Measurements from ENCODE around the gene RSPH1. TPM values are rescaled to one million over a fixed set of nuclear protein-coding genes. Genes with fewer than 3 reads are reported as not detected.

Gene RSPH1
- total and polyA plus RNA-seq, 4 donors = 0.09 to 0.17 (median 0.16) TPM; not detected in 1

DNA sequence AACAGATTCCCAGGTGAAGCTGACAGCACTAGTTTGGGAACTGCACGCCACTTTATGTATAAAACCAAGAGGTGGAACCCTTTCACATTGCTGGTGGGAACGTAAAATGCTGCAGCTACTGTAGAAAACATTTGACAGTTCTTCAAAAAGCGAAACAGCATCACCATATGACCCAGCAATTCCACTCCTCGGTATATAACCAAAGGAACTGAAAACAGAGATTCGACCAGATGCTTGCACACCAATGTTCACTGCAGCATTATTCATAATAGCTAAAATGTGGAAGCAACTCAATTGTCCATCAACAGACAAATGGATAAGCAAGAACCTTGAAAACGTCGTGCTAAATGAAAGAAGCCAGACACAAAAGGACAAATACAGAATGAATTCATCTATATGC lies 17.5 kb downstream of the RSPH1 start:
- H3K27me3 ChIP-seq (ENCODE audit: control insufficient read depth in 4 of 4, insufficient read depth in 4 of 4, low read length in 3 of 4) = no peaks in the 10 kb centered on the region
- TF ChIP-seq RXRA (IDR thresholded peaks at IDR 0.05) = no peak
- TF ChIP-seq SP1 (IDR thresholded peaks at IDR 0.05) = no peak
- TF ChIP-seq RAD21 (IDR thresholded peaks at IDR 0.05) = no peak
- no peak for TF ChIP-seq TAF1 (conservative IDR thresholded peaks at IDR 0.05)
- TF ChIP-seq HNF4G (IDR thresholded peaks at IDR 0.05) = no peak
- TF ChIP-seq HNF4A (conservative IDR thresholded peaks at IDR 0.05) = no peak
- TF ChIP-seq NR2F2 (IDR thresholded peaks at IDR 0.05) = no peak
- no peak for TF ChIP-seq GABPA (IDR thresholded peaks at IDR 0.05 in 1 of 2, conservative IDR thresholded peaks at IDR 0.05 in 1 of 2)
- TF ChIP-seq YY1 (IDR thresholded peaks at IDR 0.05) = no peak
- TF ChIP-seq, protein P1, sequence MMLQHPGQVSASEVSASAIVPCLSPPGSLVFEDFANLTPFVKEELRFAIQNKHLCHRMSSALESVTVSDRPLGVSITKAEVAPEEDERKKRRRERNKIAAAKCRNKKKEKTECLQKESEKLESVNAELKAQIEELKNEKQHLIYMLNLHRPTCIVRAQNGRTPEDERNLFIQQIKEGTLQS (IDR thresholded peaks at IDR 0.05) = no peak
- TF ChIP-seq, protein P2, sequence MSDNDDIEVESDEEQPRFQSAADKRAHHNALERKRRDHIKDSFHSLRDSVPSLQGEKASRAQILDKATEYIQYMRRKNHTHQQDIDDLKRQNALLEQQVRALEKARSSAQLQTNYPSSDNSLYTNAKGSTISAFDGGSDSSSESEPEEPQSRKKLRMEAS (IDR thresholded peaks at IDR 0.05) = no peak
- TF ChIP-seq, protein P3, sequence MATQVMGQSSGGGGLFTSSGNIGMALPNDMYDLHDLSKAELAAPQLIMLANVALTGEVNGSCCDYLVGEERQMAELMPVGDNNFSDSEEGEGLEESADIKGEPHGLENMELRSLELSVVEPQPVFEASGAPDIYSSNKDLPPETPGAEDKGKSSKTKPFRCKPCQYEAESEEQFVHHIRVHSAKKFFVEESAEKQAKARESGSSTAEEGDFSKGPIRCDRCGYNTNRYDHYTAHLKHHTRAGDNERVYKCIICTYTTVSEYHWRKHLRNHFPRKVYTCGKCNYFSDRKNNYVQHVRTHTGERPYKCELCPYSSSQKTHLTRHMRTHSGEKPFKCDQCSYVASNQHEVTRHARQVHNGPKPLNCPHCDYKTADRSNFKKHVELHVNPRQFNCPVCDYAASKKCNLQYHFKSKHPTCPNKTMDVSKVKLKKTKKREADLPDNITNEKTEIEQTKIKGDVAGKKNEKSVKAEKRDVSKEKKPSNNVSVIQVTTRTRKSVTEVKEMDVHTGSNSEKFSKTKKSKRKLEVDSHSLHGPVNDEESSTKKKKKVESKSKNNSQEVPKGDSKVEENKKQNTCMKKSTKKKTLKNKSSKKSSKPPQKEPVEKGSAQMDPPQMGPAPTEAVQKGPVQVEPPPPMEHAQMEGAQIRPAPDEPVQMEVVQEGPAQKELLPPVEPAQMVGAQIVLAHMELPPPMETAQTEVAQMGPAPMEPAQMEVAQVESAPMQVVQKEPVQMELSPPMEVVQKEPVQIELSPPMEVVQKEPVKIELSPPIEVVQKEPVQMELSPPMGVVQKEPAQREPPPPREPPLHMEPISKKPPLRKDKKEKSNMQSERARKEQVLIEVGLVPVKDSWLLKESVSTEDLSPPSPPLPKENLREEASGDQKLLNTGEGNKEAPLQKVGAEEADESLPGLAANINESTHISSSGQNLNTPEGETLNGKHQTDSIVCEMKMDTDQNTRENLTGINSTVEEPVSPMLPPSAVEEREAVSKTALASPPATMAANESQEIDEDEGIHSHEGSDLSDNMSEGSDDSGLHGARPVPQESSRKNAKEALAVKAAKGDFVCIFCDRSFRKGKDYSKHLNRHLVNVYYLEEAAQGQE (IDR thresholded peaks at IDR 0.05) = no peak
- no peak for TF ChIP-seq FOXA2 (IDR thresholded peaks at IDR 0.05)
- TF ChIP-seq, protein P4, sequence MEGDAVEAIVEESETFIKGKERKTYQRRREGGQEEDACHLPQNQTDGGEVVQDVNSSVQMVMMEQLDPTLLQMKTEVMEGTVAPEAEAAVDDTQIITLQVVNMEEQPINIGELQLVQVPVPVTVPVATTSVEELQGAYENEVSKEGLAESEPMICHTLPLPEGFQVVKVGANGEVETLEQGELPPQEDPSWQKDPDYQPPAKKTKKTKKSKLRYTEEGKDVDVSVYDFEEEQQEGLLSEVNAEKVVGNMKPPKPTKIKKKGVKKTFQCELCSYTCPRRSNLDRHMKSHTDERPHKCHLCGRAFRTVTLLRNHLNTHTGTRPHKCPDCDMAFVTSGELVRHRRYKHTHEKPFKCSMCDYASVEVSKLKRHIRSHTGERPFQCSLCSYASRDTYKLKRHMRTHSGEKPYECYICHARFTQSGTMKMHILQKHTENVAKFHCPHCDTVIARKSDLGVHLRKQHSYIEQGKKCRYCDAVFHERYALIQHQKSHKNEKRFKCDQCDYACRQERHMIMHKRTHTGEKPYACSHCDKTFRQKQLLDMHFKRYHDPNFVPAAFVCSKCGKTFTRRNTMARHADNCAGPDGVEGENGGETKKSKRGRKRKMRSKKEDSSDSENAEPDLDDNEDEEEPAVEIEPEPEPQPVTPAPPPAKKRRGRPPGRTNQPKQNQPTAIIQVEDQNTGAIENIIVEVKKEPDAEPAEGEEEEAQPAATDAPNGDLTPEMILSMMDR (IDR thresholded peaks at IDR 0.05; ENCODE audit: low read depth, low read length, missing input control) = no peak
- TF ChIP-seq JUND (IDR thresholded peaks at IDR 0.05) = no peak
- TF ChIP-seq FOXA1 (IDR thresholded peaks at IDR 0.05) = no peak
- TF ChIP-seq EGR1 (IDR thresholded peaks at IDR 0.05; ENCODE audit: low read depth in 2 of 2) = no peak
- TF ChIP-seq, protein P5, sequence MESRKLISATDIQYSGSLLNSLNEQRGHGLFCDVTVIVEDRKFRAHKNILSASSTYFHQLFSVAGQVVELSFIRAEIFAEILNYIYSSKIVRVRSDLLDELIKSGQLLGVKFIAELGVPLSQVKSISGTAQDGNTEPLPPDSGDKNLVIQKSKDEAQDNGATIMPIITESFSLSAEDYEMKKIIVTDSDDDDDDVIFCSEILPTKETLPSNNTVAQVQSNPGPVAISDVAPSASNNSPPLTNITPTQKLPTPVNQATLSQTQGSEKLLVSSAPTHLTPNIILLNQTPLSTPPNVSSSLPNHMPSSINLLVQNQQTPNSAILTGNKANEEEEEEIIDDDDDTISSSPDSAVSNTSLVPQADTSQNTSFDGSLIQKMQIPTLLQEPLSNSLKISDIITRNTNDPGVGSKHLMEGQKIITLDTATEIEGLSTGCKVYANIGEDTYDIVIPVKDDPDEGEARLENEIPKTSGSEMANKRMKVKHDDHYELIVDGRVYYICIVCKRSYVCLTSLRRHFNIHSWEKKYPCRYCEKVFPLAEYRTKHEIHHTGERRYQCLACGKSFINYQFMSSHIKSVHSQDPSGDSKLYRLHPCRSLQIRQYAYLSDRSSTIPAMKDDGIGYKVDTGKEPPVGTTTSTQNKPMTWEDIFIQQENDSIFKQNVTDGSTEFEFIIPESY (IDR thresholded peaks at IDR 0.05) = no peak
- WGBS = 86% methylated on average over 7 of the region's 7 CpGs

More for the DNA sequence above, 17.5 kb downstream of the RSPH1 start:
- Histone ChIP-seq H3K9me3 (ENCODE audit: control insufficient read depth in 4 of 4, low read length in 3 of 4) (no peaks in the 10 kb centered on the region), H3K27ac (ENCODE audit: low read depth in 1 of 2, low read length in 2 of 2) (no peak overlapping the region), H3K36me3 (ENCODE audit: control insufficient read depth in 4 of 4, insufficient read depth in 3 of 4, low read depth in 1 of 4, low read length in 3 of 4) (no peaks in the 10 kb centered on the region), H3K4me3 (ENCODE audit: low read depth in 1 of 3, low read length in 3 of 3) (no peak overlapping the region), H3K9ac (ENCODE audit: low read depth in 1 of 2, low read length in 2 of 2) (no peak overlapping the region), H3K4me1 (ENCODE audit: control insufficient read depth in 4 of 4, insufficient read depth in 4 of 4, low read length in 3 of 4) (peaks cover 4 to 10% (median 6%) of the 10 kb centered on the region in 4 donors)
- DNase-seq (ENCODE audit: low spot score) = no peak
